ENCODE results near the gene PTP4A1.

PTP4A1 gene

GRCh38 chr6:63563235-63563634 is 9.0 kb upstream of the PTP4A1 start:
- Histone ChIP-seq H3K4me3 (ENCODE audit: low read length) (no peak overlapping the region), H3K4me1 (ENCODE audit: insufficient read depth, low read length) (peaks cover 12% of the 10 kb centered on the region), H3K36me3 (ENCODE audit: insufficient read depth, low read length) (no peaks in the 10 kb centered on the region), H3K9me3 (ENCODE audit: low read length) (peaks cover 4% of the 10 kb centered on the region), H2AFZ (ENCODE audit: low read depth, low read length) (no peak overlapping the region), H3K27me3 (ENCODE audit: insufficient read depth, low read length) (no peaks in the 10 kb centered on the region)

DNA sequence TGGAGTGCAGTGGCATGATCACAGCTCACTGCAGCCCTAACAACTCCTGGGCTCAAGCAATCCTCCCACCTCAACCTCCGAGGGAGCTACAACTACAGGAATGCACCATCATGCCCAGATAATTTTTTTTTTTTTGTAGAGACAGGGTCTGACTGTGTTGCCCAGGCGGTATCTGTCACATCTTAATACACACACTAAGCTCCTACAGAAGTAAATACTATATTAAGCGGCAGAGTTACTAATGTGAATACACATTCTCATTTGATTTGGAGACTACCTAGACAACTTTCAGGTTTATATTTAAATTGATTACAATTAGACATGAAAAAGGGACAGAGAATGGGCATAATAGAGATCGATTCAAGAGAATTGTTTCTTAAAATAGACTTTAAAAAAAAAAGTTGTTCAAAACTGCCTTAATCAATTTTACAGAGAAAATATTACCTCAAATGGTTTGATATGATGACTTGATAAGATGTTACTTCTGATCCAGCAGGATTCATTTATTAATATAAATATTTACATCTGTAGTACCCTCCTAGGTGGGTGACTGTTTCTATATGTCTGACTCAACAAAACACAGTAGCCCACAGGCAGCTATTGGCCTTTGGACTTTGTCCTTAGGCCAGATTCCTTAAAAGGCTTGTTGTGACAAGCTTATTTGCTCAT is 7.1 kb upstream of the PTP4A1 start:
- Histone ChIP-seq H3K9me3 (ENCODE audit: low read length) (peaks cover 4% of the 10 kb centered on the region), H3K4me1 (ENCODE audit: insufficient read depth, low read length) (peaks cover 12% of the 10 kb centered on the region), H3K4me3 (ENCODE audit: low read length) (no peak overlapping the region), H2AFZ (ENCODE audit: low read depth, low read length) (no peak overlapping the region), H3K27me3 (ENCODE audit: insufficient read depth, low read length) (no peaks in the 10 kb centered on the region), H3K36me3 (ENCODE audit: insufficient read depth, low read length) (no peaks in the 10 kb centered on the region)

DNA sequence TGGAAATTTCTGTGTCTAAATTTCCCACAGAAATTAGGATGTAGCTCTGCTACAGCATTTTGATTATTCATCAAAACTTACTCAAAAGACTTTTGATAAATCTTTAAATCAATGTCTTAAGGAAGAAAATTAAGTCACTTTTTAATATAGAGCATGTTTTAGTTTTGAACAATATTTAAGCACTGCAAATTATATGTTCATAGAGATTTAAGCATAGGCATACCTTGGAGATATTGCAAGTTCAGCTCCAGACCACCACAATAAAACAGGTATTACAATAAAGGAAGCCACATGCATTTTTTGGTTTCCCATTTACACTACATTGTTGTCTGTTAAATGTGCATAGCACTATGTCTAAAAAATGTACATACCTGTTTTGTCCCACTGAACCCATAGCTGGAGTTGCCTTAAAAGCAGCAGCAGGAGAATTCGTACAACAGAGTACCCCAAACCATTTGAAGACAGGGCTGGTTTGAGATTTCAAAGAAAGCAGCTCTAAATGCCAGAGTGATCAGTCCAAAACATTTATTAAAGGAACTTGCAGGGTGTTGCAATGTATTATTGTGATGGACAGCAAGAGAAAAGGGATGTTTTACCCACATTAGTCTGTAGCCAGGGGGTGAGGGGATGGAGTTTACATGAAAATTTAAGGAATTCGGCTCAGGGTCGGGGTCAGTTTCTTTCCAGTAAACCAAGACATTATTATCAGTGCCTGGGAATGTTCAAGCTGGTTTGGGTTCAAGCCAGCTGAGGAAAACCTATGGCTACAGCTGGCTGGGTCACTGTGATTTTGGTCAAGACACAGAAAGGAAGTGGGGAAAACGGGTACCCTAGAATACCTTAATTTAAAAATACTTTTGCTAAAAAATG is 6.3 kb upstream of the PTP4A1 start:
- Histone ChIP-seq H3K4me3 (ENCODE audit: low read length) (no peak overlapping the region), H3K4me1 (ENCODE audit: insufficient read depth, low read length) (peaks cover 12% of the 10 kb centered on the region), H2AFZ (ENCODE audit: low read depth, low read length) (peak overlapping the region; percentile 32), H3K27me3 (ENCODE audit: insufficient read depth, low read length) (no peaks in the 10 kb centered on the region), H3K9me3 (ENCODE audit: low read length) (peaks cover 4% of the 10 kb centered on the region), H3K36me3 (ENCODE audit: insufficient read depth, low read length) (no peaks in the 10 kb centered on the region)

GRCh38 chr6:63567966-63568365 is 4.3 kb upstream of the PTP4A1 start:
- H3K36me3 ChIP-seq (ENCODE audit: insufficient read depth, low read length) = no peaks in the 10 kb centered on the region
- no peak overlapping the region for H3K4me3 ChIP-seq (ENCODE audit: low read length)
- peaks cover 20% of the 10 kb centered on the region for H3K4me1 ChIP-seq (ENCODE audit: insufficient read depth, low read length)
- H3K9me3 ChIP-seq (ENCODE audit: low read length) = peaks cover 4% of the 10 kb centered on the region
- no peak overlapping the region for H2AFZ ChIP-seq (ENCODE audit: low read depth, low read length)
- H3K27me3 ChIP-seq (ENCODE audit: insufficient read depth, low read length) = no peaks in the 10 kb centered on the region

DNA sequence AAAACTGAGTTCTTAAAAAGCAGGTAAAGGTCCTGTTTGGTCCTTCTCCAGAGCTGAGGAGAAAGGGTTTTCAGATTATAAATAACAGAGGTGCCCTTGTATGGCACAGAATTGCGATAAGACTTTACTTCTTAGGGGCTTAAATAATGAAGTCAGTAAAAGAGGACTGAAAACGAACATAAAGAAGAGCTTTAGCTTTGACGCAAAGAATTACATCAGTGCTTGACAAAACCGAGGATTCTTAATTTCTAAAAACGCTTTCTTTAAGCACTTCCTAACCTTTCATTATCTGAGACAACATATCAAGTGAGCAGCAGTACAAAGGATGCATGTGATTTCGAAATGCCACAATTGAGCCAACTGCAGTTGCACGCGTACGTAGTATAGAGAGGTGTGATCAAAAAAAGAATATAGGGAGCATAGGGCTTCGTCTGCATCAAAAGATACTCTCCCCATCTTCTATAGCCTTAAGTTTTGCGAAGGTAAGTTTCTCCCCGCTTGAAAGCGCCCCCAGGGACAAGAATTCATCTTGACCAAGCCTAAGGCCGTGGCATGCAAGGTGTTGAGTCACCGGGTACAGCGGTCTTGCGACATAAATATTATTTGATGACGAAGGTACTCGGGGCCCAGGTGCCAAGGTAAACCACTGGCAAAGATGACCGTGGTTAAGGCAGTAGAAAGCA is 778 bp upstream of the PTP4A1 start:
- peaks cover 30% of the 10 kb centered on the region for H3K4me1 ChIP-seq (ENCODE audit: insufficient read depth, low read length)
- H3K4me3 ChIP-seq (ENCODE audit: low read length) = peak overlapping the region; percentile 65
- H3K36me3 ChIP-seq (ENCODE audit: insufficient read depth, low read length) = peaks cover 3% of the 10 kb centered on the region
- H3K9me3 ChIP-seq (ENCODE audit: low read length) = peaks cover 4% of the 10 kb centered on the region
- no peaks in the 10 kb centered on the region for H3K27me3 ChIP-seq (ENCODE audit: insufficient read depth, low read length)
- peak overlapping the region; percentile 46 for H2AFZ ChIP-seq (ENCODE audit: low read depth, low read length)

DNA sequence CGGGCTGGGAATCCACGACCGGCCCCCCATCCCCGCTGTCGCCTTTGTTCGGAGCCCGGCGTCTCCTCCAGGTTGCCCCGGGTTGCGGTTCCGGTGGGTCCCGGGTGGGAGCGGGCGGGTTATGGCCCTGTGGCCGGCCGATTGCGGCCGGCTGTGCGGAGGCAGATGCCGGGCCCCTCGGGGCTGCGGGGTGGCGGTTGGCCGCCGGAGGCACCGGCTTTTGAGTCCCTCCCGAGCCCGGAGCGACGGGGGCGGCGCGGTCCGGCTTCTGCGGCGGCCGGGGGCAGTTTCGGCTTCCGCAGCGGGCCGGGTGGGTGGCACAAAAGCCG is 431 bp downstream of the PTP4A1 start:
- no peaks in the 10 kb centered on the region for H3K27me3 ChIP-seq (ENCODE audit: insufficient read depth, low read length)
- peaks cover 30% of the 10 kb centered on the region for H3K4me1 ChIP-seq (ENCODE audit: insufficient read depth, low read length)
- no peak overlapping the region for H2AFZ ChIP-seq (ENCODE audit: low read depth, low read length)
- H3K4me3 ChIP-seq (ENCODE audit: low read length) = peak overlapping the region; percentile 91
- no peaks in the 10 kb centered on the region for H3K9me3 ChIP-seq (ENCODE audit: low read length)
- H3K36me3 ChIP-seq (ENCODE audit: insufficient read depth, low read length) = peaks cover 14% of the 10 kb centered on the region

DNA sequence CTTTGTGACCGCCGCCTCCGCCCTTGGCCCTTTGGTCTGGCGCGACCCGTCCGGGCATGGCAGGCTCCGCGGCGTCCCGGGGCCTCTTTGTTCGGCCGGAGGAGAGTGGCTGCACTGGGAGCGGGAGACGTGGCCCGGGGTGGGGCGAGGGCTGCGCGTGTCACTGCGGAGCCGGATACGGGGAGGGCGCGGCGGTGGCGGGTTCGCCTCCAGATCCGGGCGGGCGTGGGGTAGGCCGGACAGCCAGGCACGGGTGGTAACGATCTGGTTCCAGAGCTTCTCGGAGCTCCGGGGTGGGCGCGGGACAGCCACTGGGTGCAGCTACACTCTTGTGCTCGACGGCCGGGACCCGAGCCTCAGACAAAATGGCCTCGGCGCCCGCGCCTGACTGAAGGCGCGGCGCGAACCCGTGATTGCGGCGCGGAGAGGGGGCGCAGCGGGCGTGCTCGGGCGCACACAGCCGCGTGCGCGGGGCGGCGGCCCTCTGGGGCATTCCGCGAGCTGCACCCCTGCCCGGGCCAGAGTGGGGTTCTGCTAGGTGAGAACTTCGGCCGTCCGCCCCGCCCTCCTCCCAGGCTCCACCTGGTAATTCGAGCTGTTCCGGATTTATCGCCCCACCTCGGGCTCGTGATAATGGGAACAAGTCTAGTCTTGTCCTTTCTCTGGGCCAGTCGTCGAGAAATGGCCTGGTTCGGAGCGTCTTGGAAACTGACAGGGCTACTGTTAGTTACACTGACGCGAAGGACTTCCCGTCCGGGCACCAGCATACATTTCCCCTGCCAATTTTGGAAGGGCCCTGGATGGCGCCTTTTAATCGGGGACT is 1.0 kb downstream of the PTP4A1 start:
- no peak overlapping the region for H2AFZ ChIP-seq (ENCODE audit: low read depth, low read length)
- H3K4me3 ChIP-seq (ENCODE audit: low read length) = peak overlapping the region; percentile 91

GRCh38 chr6:63573899-63574553 is 1.7 kb downstream of the PTP4A1 start:
- Histone ChIP-seq H3K36me3 (ENCODE audit: insufficient read depth, low read length) (peaks cover 27% of the 10 kb centered on the region), H3K4me3 (ENCODE audit: low read length) (peak overlapping the region; percentile 91), H3K9me3 (ENCODE audit: low read length) (no peaks in the 10 kb centered on the region), H3K4me1 (ENCODE audit: insufficient read depth, low read length) (peaks cover 30% of the 10 kb centered on the region), H2AFZ (ENCODE audit: low read depth, low read length) (no peak overlapping the region), H3K27me3 (ENCODE audit: insufficient read depth, low read length) (no peaks in the 10 kb centered on the region)

More for the DNA sequence above, 1.0 kb downstream of the PTP4A1 start:
- Histone ChIP-seq H3K4me1 (ENCODE audit: insufficient read depth, low read length) (peaks cover 30% of the 10 kb centered on the region), H3K36me3 (ENCODE audit: insufficient read depth, low read length) (peaks cover 19% of the 10 kb centered on the region), H3K27me3 (ENCODE audit: insufficient read depth, low read length) (no peaks in the 10 kb centered on the region), H3K9me3 (ENCODE audit: low read length) (no peaks in the 10 kb centered on the region)

GRCh38 chr6:63574554-63574900 is 2.2 kb downstream of the PTP4A1 start:
- Histone ChIP-seq H2AFZ (ENCODE audit: low read depth, low read length) (no peak overlapping the region), H3K4me1 (ENCODE audit: insufficient read depth, low read length) (peaks cover 30% of the 10 kb centered on the region), H3K27me3 (ENCODE audit: insufficient read depth, low read length) (no peaks in the 10 kb centered on the region), H3K9me3 (ENCODE audit: low read length) (no peaks in the 10 kb centered on the region), H3K36me3 (ENCODE audit: insufficient read depth, low read length) (peaks cover 32% of the 10 kb centered on the region), H3K4me3 (ENCODE audit: low read length) (peak overlapping the region; percentile 91)

- Histone ChIP-seq H3K4me1 (ENCODE audit: insufficient read depth, low read length) (peaks cover 28% of the 10 kb centered on the region), H3K9me3 (ENCODE audit: low read length) (no peaks in the 10 kb centered on the region), H2AFZ (ENCODE audit: low read depth, low read length) (no peak overlapping the region), H3K4me3 (ENCODE audit: low read length) (peak overlapping the region; percentile 21), H3K27me3 (ENCODE audit: insufficient read depth, low read length) (no peaks in the 10 kb centered on the region), H3K36me3 (ENCODE audit: insufficient read depth, low read length) (peaks cover 49% of the 10 kb centered on the region)
These were observed 4.0 kb downstream of the PTP4A1 start for GRCh38 chr6:63576147-63576772.

DNA sequence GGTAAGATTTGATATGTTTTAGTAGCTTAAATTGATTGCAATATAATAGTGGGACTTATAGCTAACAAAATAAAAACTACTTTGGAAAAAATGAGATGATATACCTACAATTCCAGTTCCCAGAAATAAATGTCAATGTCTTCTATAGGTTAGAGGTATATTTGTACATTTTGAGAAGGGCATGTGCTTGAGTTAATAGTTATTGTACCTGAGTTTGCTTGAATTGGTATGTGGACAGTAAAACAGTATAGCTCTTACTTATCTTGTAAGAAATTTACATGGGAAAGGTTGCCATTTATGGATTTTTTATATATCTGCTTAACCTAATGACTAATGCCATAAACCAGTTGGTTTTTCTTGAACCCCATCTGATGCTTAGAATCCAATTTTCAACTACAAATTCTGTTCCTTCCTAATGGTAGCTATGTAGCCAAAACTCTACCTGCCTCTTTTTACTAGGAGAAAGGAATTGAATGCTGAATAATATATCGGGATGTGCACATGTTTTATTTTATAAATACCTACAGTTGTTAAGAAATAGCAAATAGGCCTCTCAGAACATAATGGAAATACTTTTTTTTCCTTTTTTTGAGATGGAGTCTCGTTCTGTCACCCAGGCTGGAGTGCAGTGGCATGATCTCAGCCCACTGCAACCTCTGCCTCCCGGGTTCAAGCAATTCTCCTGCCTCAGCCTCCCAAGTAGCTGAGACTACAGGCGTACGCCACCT is 4.9 kb downstream of the PTP4A1 start:
- Histone ChIP-seq H3K9me3 (ENCODE audit: low read length) (no peaks in the 10 kb centered on the region), H3K36me3 (ENCODE audit: insufficient read depth, low read length) (peaks cover 58% of the 10 kb centered on the region), H3K4me3 (ENCODE audit: low read length) (no peak overlapping the region), H2AFZ (ENCODE audit: low read depth, low read length) (no peak overlapping the region), H3K27me3 (ENCODE audit: insufficient read depth, low read length) (no peaks in the 10 kb centered on the region), H3K4me1 (ENCODE audit: insufficient read depth, low read length) (peaks cover 23% of the 10 kb centered on the region)

Measured in neuron (in vitro differentiated cells).